H1 (cell line): ENCODE data around the gene PSMB4. TPM values are rescaled to one million over a fixed set of nuclear protein-coding genes. Genes with fewer than 3 reads are reported as not detected.

ENCODE experiments used
- CTCF ChIA-PET: fragments of 300-600 bp; sonication (Branson Sonifier 250); formaldehyde crosslinking; loops from one replicate; lab custom pipeline; 2021; ENCODE audit not compliant: partially characterized antibody; lab: Charles Lee
- POLR2A ChIA-PET: fragments of 300-600 bp; sonication (Branson Sonifier 250); formaldehyde crosslinking; loops from one replicate; lab custom pipeline; 2021; ENCODE audit warnings: inconsistent platforms; ENCODE audit not compliant: partially characterized antibody; lab: Charles Lee
- DNase-seq, 2 experiments: peaks; one replicate each; pipeline versions ENCODE4 v3.0.0 to v3.0.0-alpha.2; 2010 to 2022; ENCODE audit warnings: low spot score in 2 of 2, low read depth in 1 of 2, mixed read lengths in 1 of 2
- FAIRE-seq: peaks from 2 replicates; lab custom pipeline; 2011; peaks lifted over from hg19 to GRCh38; lab: Jason Lieb, UNC
- H2AFZ ChIP-seq: 2 replicates; pipeline ENCODE4 v1.8.1; 2012; ENCODE audit warnings: low read length, inconsistent platforms
- H2AK5ac ChIP-seq: 2 replicates; pipeline ENCODE4 v1.6.1; 2013; ENCODE audit warnings: low read depth, low read length
- H2BK120ac ChIP-seq: replicated peaks from 2 replicates; pipeline ENCODE3; 2013; ENCODE audit warnings: low read depth, low read length, inconsistent platforms
- H2BK12ac ChIP-seq: 2 replicates; pipeline ENCODE4 v1.6.1; 2013; ENCODE audit warnings: low read depth, low read length
- H2BK15ac ChIP-seq: 2 replicates; pipeline ENCODE4 v1.6.1; 2013; ENCODE audit warnings: low read length
- H2BK20ac ChIP-seq: 2 replicates; pipeline ENCODE4 v1.6.1; 2013; ENCODE audit warnings: low read length
- H2BK5ac ChIP-seq: 2 replicates; pipeline ENCODE4 v1.6.1; 2013; ENCODE audit warnings: low read depth, low read length
- H3K14ac ChIP-seq: 2 replicates; pipeline ENCODE4 v1.6.1; 2013; ENCODE audit warnings: inconsistent platforms; ENCODE audit not compliant: insufficient read length
- H3K18ac ChIP-seq: 2 replicates; pipeline ENCODE4 v1.6.1; 2013; ENCODE audit warnings: low read length; ENCODE audit errors: extremely low read depth
- H3K23ac ChIP-seq: 2 replicates; pipeline ENCODE4 v1.6.1; 2013; ENCODE audit warnings: inconsistent platforms; ENCODE audit not compliant: insufficient read length
- H3K23me2 ChIP-seq: 2 replicates; pipeline ENCODE4 v1.6.1; 2013; ENCODE audit warnings: low read depth, low read length
- H3K27ac ChIP-seq: 2 replicates; pipeline ENCODE4 v1.6.1; 2011; ENCODE audit warnings: low read depth, low read length, inconsistent platforms
- H3K27me3 ChIP-seq, 4 experiments: replicated peaks in 1 of 4; 1 replicate in 1 of 4; 2 replicates in 3 of 4; pipeline versions ENCODE4 v1.6.1 to v1.8.1; 2011 to 2013; ENCODE audit warnings: low read length in 3 of 4, mild to moderate bottlenecking in 3 of 4, inconsistent platforms in 2 of 4, mixed read lengths in 2 of 4, moderate library complexity in 1 of 4; ENCODE audit not compliant: control insufficient read depth in 3 of 4, insufficient read depth in 3 of 4; ENCODE audit errors: extremely low read depth in 1 of 4
- H3K36me3 ChIP-seq, 4 experiments: 2 replicates each; pipeline versions ENCODE4 v1.6.1 to v1.8.1; 2011 to 2013; ENCODE audit warnings: mild to moderate bottlenecking in 4 of 4, low read length in 3 of 4, moderate library complexity in 2 of 4, control low read depth in 1 of 4, inconsistent platforms in 1 of 4; ENCODE audit not compliant: insufficient read depth in 4 of 4, control insufficient read depth in 2 of 4
- H3K4ac ChIP-seq: replicated peaks from 2 replicates; pipeline ENCODE3; 2013; ENCODE audit warnings: low read length, low read depth, mixed read lengths, inconsistent platforms; ENCODE audit not compliant: insufficient read length
- H3K4me1 ChIP-seq, 4 experiments: replicated peaks in 1 of 4; 1 replicate in 1 of 4; 2 replicates in 3 of 4; pipeline versions ENCODE4 v1.6.1 to v1.8.1; 2011 to 2013; ENCODE audit warnings: low read length in 3 of 4, inconsistent platforms in 2 of 4, mixed read lengths in 1 of 4; ENCODE audit not compliant: insufficient read depth in 4 of 4, control insufficient read depth in 3 of 4
- H3K4me2 ChIP-seq, 2 experiments: 2 replicates each; pipeline versions ENCODE4 v1.6.1 to v1.8.1; 2011 to 2013; ENCODE audit warnings: low read depth in 2 of 2, low read length in 2 of 2, control low read depth in 1 of 2, inconsistent platforms in 1 of 2, mild to moderate bottlenecking in 1 of 2; ENCODE audit not compliant: insufficient read depth in 1 of 2
- H3K4me3 ChIP-seq, 4 experiments: fragments of 200-600, 300-600 bp in 1 of 4; sonication (generic), shearing (Covaris generic), sonication (Bioruptor Twin) in 1 of 4; 2 replicates each; pipeline versions ENCODE4 v1.5.1 to v1.8.1; 2011 to 2016; ENCODE audit warnings: low read length in 4 of 4, low read depth in 3 of 4, control low read depth in 2 of 4, inconsistent platforms in 2 of 4, mild to moderate bottlenecking in 2 of 4, mixed read lengths in 1 of 4, moderate library complexity in 1 of 4; ENCODE audit not compliant: insufficient read depth in 2 of 4; ENCODE audit errors: extremely low read depth in 1 of 4
- H3K56ac ChIP-seq: replicated peaks from 2 replicates; pipeline ENCODE3; 2013; ENCODE audit warnings: low read depth, mild to moderate bottlenecking, mixed read lengths, low read length, inconsistent platforms; ENCODE audit not compliant: insufficient read length
- H3K79me1 ChIP-seq: 2 replicates; pipeline ENCODE4 v1.6.1; 2013; ENCODE audit warnings: low read depth, low read length, control low read depth
- H3K79me2 ChIP-seq, 2 experiments: 2 replicates each; pipeline versions ENCODE4 v1.6.1 to v1.8.1; 2012 to 2013; ENCODE audit warnings: low read length in 2 of 2, mild to moderate bottlenecking in 2 of 2, inconsistent platforms in 1 of 2; ENCODE audit not compliant: insufficient read depth in 2 of 2, control insufficient read depth in 1 of 2
- H3K9ac ChIP-seq, 4 experiments: replicated peaks in 1 of 4; 1 replicate in 1 of 4; 2 replicates in 3 of 4; pipeline versions ENCODE4 v1.6.1 to v1.8.1; 2011 to 2013; ENCODE audit warnings: low read depth in 3 of 4, low read length in 3 of 4, control low read depth in 2 of 4, mild to moderate bottlenecking in 2 of 4, moderate library complexity in 2 of 4, inconsistent platforms in 1 of 4; ENCODE audit errors: extremely low read depth in 1 of 4
- H3K9me3 ChIP-seq, 2 experiments: 2 replicates each; pipeline versions ENCODE4 v1.6.1 to v1.8.1; 2012 to 2013; ENCODE audit warnings: mild to moderate bottlenecking in 2 of 2, moderate library complexity in 2 of 2, control low read depth in 1 of 2, inconsistent platforms in 1 of 2, low read depth in 1 of 2, low read length in 1 of 2, mixed read lengths in 1 of 2; ENCODE audit not compliant: insufficient read depth in 2 of 2
- H4K20me1 ChIP-seq, 2 experiments: replicated peaks in 1 of 2; 2 replicates each; pipeline versions ENCODE3 to v1.8.1; 2011 to 2013; ENCODE audit warnings: inconsistent platforms in 2 of 2, low read length in 2 of 2, mild to moderate bottlenecking in 1 of 2; ENCODE audit not compliant: insufficient read depth in 2 of 2, control insufficient read depth in 1 of 2
- H4K5ac ChIP-seq: 2 replicates; pipeline ENCODE4 v1.6.1; 2013; ENCODE audit warnings: low read length, low read depth, mixed read lengths, inconsistent platforms; ENCODE audit not compliant: insufficient read length
- H4K8ac ChIP-seq: 2 replicates; pipeline ENCODE4 v1.8.0; 2013; ENCODE audit warnings: mild to moderate bottlenecking, moderate library complexity, low read length, inconsistent platforms; ENCODE audit not compliant: insufficient read depth; ENCODE audit errors: extremely low read depth
- H4K91ac ChIP-seq: replicated peaks from 2 replicates; pipeline ENCODE3; 2013; ENCODE audit warnings: low read length, mixed read lengths, inconsistent platforms; ENCODE audit not compliant: insufficient read length
- E2F6 ChIP-seq: IDR thresholded peaks from 2 replicates; pipeline ENCODE4 v1.6.1; 2012; ENCODE audit warnings: inconsistent platforms
- WGBS, 2 experiments: shearing (Covaris generic) in 1 of 2; methylation state at CpG; one replicate each; pipeline versions ENCODE4 v1.1.6 to v1.1.7; 2013 to 2015; ENCODE audit warnings: low lambda C conversion rate in 2 of 2, mixed read lengths in 2 of 2, inconsistent platforms in 1 of 2, low coverage in 1 of 2, missing lambda C conversion rate in 1 of 2; ENCODE audit not compliant: insufficient replicate concordance in 2 of 2, insufficient coverage in 1 of 2, insufficient read length in 1 of 2; ENCODE audit errors: extremely low coverage in 1 of 2, missing lambda C conversion rate in 1 of 2; 5-methylcytosine and 5-hydroxymethylcytosine counted together
- polyA plus RNA-seq, 7 experiments: library from polyadenylated mRNA; depleted of rRNA in 3 of 7; stranded (reverse) in 5 of 7; unstranded in 2 of 7; fragments of >200 nt in 5 of 7; fragments of 200-250 nt in 2 of 7; gene quantifications; 1 replicate in 5 of 7; 2 replicates in 1 of 7; 4 replicates in 1 of 7; pipeline versions ENCODE4 v1.2.1 to v1.2.3, GENCODE V29; 2011 to 2013; ENCODE audit warnings: missing spikeins in 2 of 7, mixed read lengths in 2 of 7
- total RNA-seq: library from RNA; stranded (reverse); fragmentation: NEBNext Ultra II Directional; extraction: Animal tissue kit (Norgen Biotek cat#: 25700); gene quantifications from 2 replicates; pipeline ENCODE4 v1.2.1, GENCODE V29; 2021

Gene PSMB4
- total and polyA plus RNA-seq, 2 of the 8 experiments (the other 6 are each of a cell fraction or from before 2014, with no cell fraction given): 430 to 1,098 TPM

GRCh38 chr1:151369302-151369610, 30.1 kb upstream of the PSMB4 start:
- Histone ChIP-seq H3K56ac (no peak overlapping the region), H4K8ac (no peak overlapping the region), H2BK20ac (no peak overlapping the region), H2BK120ac (no peak overlapping the region), H3K79me1 (no peaks in the 10 kb centered on the region), H2AK5ac (0 out of 2 replicates have a peak overlapping the region, but pooled peaks have one; percentile 65), H3K79me2 (no peaks in the 10 kb centered on the region), H3K4me1 (peaks cover 0 to 11% (median 8%) of the 10 kb centered on the region in 4 experiments; a peak in 6 of 7 replicates), H3K9me3 (no peaks in the 10 kb centered on the region), H3K23me2 (peaks cover 2% of the 10 kb centered on the region; the same call in 1 of the 2 replicates), H3K14ac (no peak overlapping the region), H3K9ac (no peak overlapping the region), H3K4me3 (no peak overlapping the region), H3K23ac (no peak overlapping the region), H4K91ac (no peak overlapping the region), H2BK12ac (no peak overlapping the region), H2BK5ac (no peak overlapping the region), H3K27me3 (no peaks in the 10 kb centered on the region), H4K20me1 (no peaks in the 10 kb centered on the region), H3K36me3 (peaks cover 0 to 6% (median 0%) of the 10 kb centered on the region in 4 experiments; a peak in 3 of 8 replicates), H3K4me2 (no peak overlapping the region), H4K5ac (no peak overlapping the region), H2AFZ (no peak overlapping the region), H3K4ac (no peak overlapping the region), H3K27ac (no peak overlapping the region), H2BK15ac (no peak overlapping the region), H3K18ac (no peak overlapping the region)
- ChIA-PET POLR2A (interaction anchor here (0.7 to 2.5 kb wide), 6 partner anchors 10 to 86 kb away, joined by 3 to 14 read pairs (median 6); partner anchors contain the start of genes PSMB4 and RFX5), CTCF (interaction anchor here (1.0 to 2.5 kb wide), 18 partner anchors 9 to 116 kb away, joined by 3 to 12 read pairs (median 5); partner anchors contain the start of gene PSMB4)
- FAIRE-seq (no peak), DNase-seq (no peak)
- no peak for TF ChIP-seq E2F6
- 95% methylated on average over 7 of the region's 7 CpGs; no CpG with 5 or more reads in 1 of the 2 experiments for WGBS, 2 experiments
